ENCODE data around the gene TMEM31.
"Not testable (repeated sequence)": the region's sequence is repeated elsewhere in the genome, so short reads cannot be mapped to it uniquely, and the experiment has no call there.

Gene TMEM31

GRCh38 chrX:103747163-103747562 lies 36.5 kb downstream of the TMEM31 start:
- Histone ChIP-seq H3K27ac (ENCODE audit: low read depth, low read length) (no peak overlapping the region), H3K4me3 (ENCODE audit: low read depth, low read length) (no peak overlapping the region), H3K27me3 (ENCODE audit: insufficient read depth, low read length) (no peaks in the 10 kb centered on the region), H3K4me1 (ENCODE audit: control insufficient read depth, insufficient read depth, low read length, unreplicated experiment) (no peaks in the 10 kb centered on the region), H2AFZ (ENCODE audit: low read length, unreplicated experiment) (no peak overlapping the region), H3K36me3 (ENCODE audit: insufficient read depth, low read length) (no peaks in the 10 kb centered on the region), H3K79me2 (ENCODE audit: control insufficient read depth, insufficient read depth, low read length, unreplicated experiment) (no peaks in the 10 kb centered on the region)

GRCh38 chrX:103754401-103754800 lies 43.7 kb downstream of the TMEM31 start:
- Histone ChIP-seq H3K27ac (ENCODE audit: low read depth, low read length) (no peak overlapping the region), H3K4me3 (ENCODE audit: low read depth, low read length) (no peak overlapping the region), H3K27me3 (ENCODE audit: insufficient read depth, low read length) (no peaks in the 10 kb centered on the region), H3K79me2 (ENCODE audit: control insufficient read depth, insufficient read depth, low read length, unreplicated experiment) (no peaks in the 10 kb centered on the region), H3K36me3 (ENCODE audit: insufficient read depth, low read length) (no peaks in the 10 kb centered on the region), H2AFZ (ENCODE audit: low read length, unreplicated experiment) (no peak overlapping the region), H3K4me1 (ENCODE audit: control insufficient read depth, insufficient read depth, low read length, unreplicated experiment) (no peaks in the 10 kb centered on the region)

- Histone ChIP-seq H3K79me2 (ENCODE audit: control insufficient read depth, insufficient read depth, low read length, unreplicated experiment) (no peaks in the 10 kb centered on the region), H3K27ac (ENCODE audit: low read depth, low read length) (no peak overlapping the region), H3K4me3 (ENCODE audit: low read depth, low read length) (no peak overlapping the region), H3K4me1 (ENCODE audit: control insufficient read depth, insufficient read depth, low read length, unreplicated experiment) (no peaks in the 10 kb centered on the region), H3K36me3 (ENCODE audit: insufficient read depth, low read length) (no peaks in the 10 kb centered on the region), H2AFZ (ENCODE audit: low read length, unreplicated experiment) (no peak overlapping the region), H3K27me3 (ENCODE audit: insufficient read depth, low read length) (no peaks in the 10 kb centered on the region)
Measured at GRCh38 chrX:103756736-103757135, 46.0 kb downstream of the TMEM31 start.

GRCh38 chrX:103758555-103758954 lies 47.8 kb downstream of the TMEM31 start:
- Histone ChIP-seq H3K27me3 (ENCODE audit: insufficient read depth, low read length) (no peaks in the 10 kb centered on the region), H3K36me3 (ENCODE audit: insufficient read depth, low read length) (no peaks in the 10 kb centered on the region), H3K4me3 (ENCODE audit: low read depth, low read length) (no peak overlapping the region), H3K4me1 (ENCODE audit: control insufficient read depth, insufficient read depth, low read length, unreplicated experiment) (no peaks in the 10 kb centered on the region), H2AFZ (ENCODE audit: low read length, unreplicated experiment) (no peak overlapping the region), H3K27ac (ENCODE audit: low read depth, low read length) (no peak overlapping the region), H3K79me2 (ENCODE audit: control insufficient read depth, insufficient read depth, low read length, unreplicated experiment) (no peaks in the 10 kb centered on the region)

GRCh38 chrX:103763541-103763940 lies 52.8 kb downstream of the TMEM31 start:
- not testable (repeated sequence) for H3K4me3 ChIP-seq (ENCODE audit: low read depth, low read length); H2AFZ ChIP-seq (ENCODE audit: low read length, unreplicated experiment); H3K27ac ChIP-seq (ENCODE audit: low read depth, low read length); H3K4me1 ChIP-seq (ENCODE audit: control insufficient read depth, insufficient read depth, low read length, unreplicated experiment); H3K27me3 ChIP-seq (ENCODE audit: insufficient read depth, low read length); H3K36me3 ChIP-seq (ENCODE audit: insufficient read depth, low read length); H3K79me2 ChIP-seq (ENCODE audit: control insufficient read depth, insufficient read depth, low read length, unreplicated experiment)

Measured in ACC112 (cell line).